Parathyroid adenoma (tissue), 2 donors: Measurements from ENCODE around the gene SPDEF.

ENCODE experiments used
- H2AFZ ChIP-seq: fragments of 300-600 bp; sonication (generic); one replicate; pipeline ENCODE4 v1.7.0; 2017; ENCODE audit warnings: antibody characterized with exemption, mild to moderate bottlenecking
- H3K27ac ChIP-seq: fragments of 300-600 bp; sonication (generic); one replicate; pipeline ENCODE4 v1.7.0; 2017
- H3K27me3 ChIP-seq: fragments of 300-600 bp; sonication (generic); one replicate; pipeline ENCODE4 v1.7.0; 2017; ENCODE audit warnings: low read length; ENCODE audit not compliant: control insufficient read depth, insufficient read depth
- H3K36me3 ChIP-seq: fragments of 300-600 bp; sonication (generic); one replicate; pipeline ENCODE4 v1.7.0; 2017; ENCODE audit warnings: low read length; ENCODE audit not compliant: control insufficient read depth, insufficient read depth
- H3K4me1 ChIP-seq: fragments of 300-600 bp; sonication (generic); one replicate; pipeline ENCODE4 v1.7.0; 2017; ENCODE audit warnings: control low read depth
- H3K4me2 ChIP-seq: fragments of 300-600 bp; sonication (generic); one replicate; pipeline ENCODE4 v1.7.0; 2017; ENCODE audit warnings: low read length
- H3K4me3 ChIP-seq: fragments of 300-600 bp; sonication (generic); one replicate; pipeline ENCODE4 v1.7.0; 2017; ENCODE audit warnings: low read depth, low read length
- H3K79me2 ChIP-seq: fragments of 300-600 bp; sonication (generic); one replicate; pipeline ENCODE4 v1.7.0; 2017; ENCODE audit warnings: control low read depth
- H3K9ac ChIP-seq: fragments of 300-600 bp; sonication (generic); one replicate; pipeline ENCODE4 v1.7.0; 2017; ENCODE audit warnings: mild to moderate bottlenecking
- H3K9me3 ChIP-seq: fragments of 300-600 bp; sonication (generic); one replicate; pipeline ENCODE4 v1.7.0; 2017; ENCODE audit warnings: low read length; ENCODE audit not compliant: control insufficient read depth
- CTCF ChIP-seq: fragments of 300-600 bp; sonication (generic); IDR thresholded peaks from one replicate; pipeline ENCODE4 v1.7.0; 2017; ENCODE audit warnings: antibody characterized with exemption, mild to moderate bottlenecking
- donor health status: primary hyperparathyroidism.

SPDEF gene

GRCh38 chr6:34553750-34554149 is 2.4 kb downstream of the SPDEF start:
- H3K4me3 ChIP-seq = no peak overlapping the region
- H3K27ac ChIP-seq = no peak overlapping the region
- no peak overlapping the region for H3K4me2 ChIP-seq
- no peaks in the 10 kb centered on the region for H3K4me1 ChIP-seq
- no peaks in the 10 kb centered on the region for H3K79me2 ChIP-seq
- no peaks in the 10 kb centered on the region for H3K36me3 ChIP-seq
- no peaks in the 10 kb centered on the region for H3K27me3 ChIP-seq
- no peaks in the 10 kb centered on the region for H3K9me3 ChIP-seq
- TF ChIP-seq CTCF = no peak
- H3K9ac ChIP-seq = no peak overlapping the region
- H2AFZ ChIP-seq = no peak overlapping the region

- Histone ChIP-seq H3K9me3 (no peaks in the 10 kb centered on the region), H2AFZ (no peak overlapping the region), H3K27ac (no peak overlapping the region), H3K27me3 (no peaks in the 10 kb centered on the region), H3K4me1 (no peaks in the 10 kb centered on the region), H3K36me3 (no peaks in the 10 kb centered on the region), H3K4me3 (no peak overlapping the region), H3K4me2 (no peak overlapping the region), H3K9ac (no peak overlapping the region), H3K79me2 (no peaks in the 10 kb centered on the region)
- no peak for TF ChIP-seq CTCF
Observed at GRCh38 chr6:34553146-34553545, 3.0 kb downstream of the SPDEF start.

- H3K27me3 ChIP-seq = no peaks in the 10 kb centered on the region
- no peak overlapping the region for H3K4me2 ChIP-seq
- H3K9me3 ChIP-seq = no peaks in the 10 kb centered on the region
- TF ChIP-seq CTCF = no peak
- H3K36me3 ChIP-seq = no peaks in the 10 kb centered on the region
- H3K79me2 ChIP-seq = no peaks in the 10 kb centered on the region
- H3K4me1 ChIP-seq = no peaks in the 10 kb centered on the region
- no peak overlapping the region for H2AFZ ChIP-seq
- H3K4me3 ChIP-seq = no peak overlapping the region
- H3K9ac ChIP-seq = no peak overlapping the region
- no peak overlapping the region for H3K27ac ChIP-seq
Observed at GRCh38 chr6:34552620-34553019, 3.5 kb downstream of the SPDEF start.

DNA sequence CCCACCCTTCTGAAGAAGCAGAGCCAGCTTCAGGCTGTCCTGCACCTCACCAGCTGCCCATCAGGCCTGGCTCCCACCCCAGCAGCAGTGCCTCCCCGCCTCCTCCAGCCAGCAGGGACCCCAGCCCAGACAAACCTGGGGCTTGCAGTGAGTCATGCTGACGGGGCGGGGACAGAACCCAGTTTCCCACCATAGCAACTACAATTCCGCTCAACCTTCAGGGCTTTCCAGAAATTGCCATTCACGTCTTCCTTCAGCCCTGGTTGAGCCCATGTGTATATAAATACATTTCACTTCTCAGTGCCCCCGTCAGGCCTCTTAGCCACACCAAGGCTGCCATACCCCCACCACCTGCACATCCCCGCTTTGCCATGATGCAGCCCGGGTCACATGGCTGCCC is 4.4 kb downstream of the SPDEF start:
- H3K4me2 ChIP-seq = no peak overlapping the region
- H3K27ac ChIP-seq = no peak overlapping the region
- no peak overlapping the region for H3K4me3 ChIP-seq
- TF ChIP-seq CTCF = no peak
- H2AFZ ChIP-seq = no peak overlapping the region
- H3K4me1 ChIP-seq = peaks cover 2% of the 10 kb centered on the region
- no peaks in the 10 kb centered on the region for H3K79me2 ChIP-seq
- H3K9ac ChIP-seq = no peak overlapping the region
- no peaks in the 10 kb centered on the region for H3K36me3 ChIP-seq
- no peaks in the 10 kb centered on the region for H3K27me3 ChIP-seq
- H3K9me3 ChIP-seq = no peaks in the 10 kb centered on the region

- H3K79me2 ChIP-seq = no peaks in the 10 kb centered on the region
- no peak overlapping the region for H3K4me2 ChIP-seq
- H3K27me3 ChIP-seq = no peaks in the 10 kb centered on the region
- no peak overlapping the region for H2AFZ ChIP-seq
- TF ChIP-seq CTCF = no peak
- H3K27ac ChIP-seq = no peak overlapping the region
- H3K9me3 ChIP-seq = no peaks in the 10 kb centered on the region
- H3K4me3 ChIP-seq = no peak overlapping the region
- H3K36me3 ChIP-seq = no peaks in the 10 kb centered on the region
- peaks cover 2% of the 10 kb centered on the region for H3K4me1 ChIP-seq
- no peak overlapping the region for H3K9ac ChIP-seq
Observed at GRCh38 chr6:34549804-34550202, 6.3 kb downstream of the SPDEF start.
